H1 (cell line): Measurements from ENCODE around the gene SPTB. TPM values are rescaled to one million over a fixed set of nuclear protein-coding genes. Genes with fewer than 3 reads are reported as not detected.

Experiments used
- CTCF ChIA-PET: fragments of 300-600 bp; sonication (Branson Sonifier 250); formaldehyde crosslinking; loops from one replicate; lab custom pipeline; 2021; ENCODE audit not compliant: partially characterized antibody; lab: Charles Lee
- POLR2A ChIA-PET: fragments of 300-600 bp; sonication (Branson Sonifier 250); formaldehyde crosslinking; loops from one replicate; lab custom pipeline; 2021; ENCODE audit warnings: inconsistent platforms; ENCODE audit not compliant: partially characterized antibody; lab: Charles Lee
- DNase-seq, 2 experiments: peaks; one replicate each; pipeline versions ENCODE4 v3.0.0 to v3.0.0-alpha.2; 2010 to 2022; ENCODE audit warnings: low spot score in 2 of 2, low read depth in 1 of 2, mixed read lengths in 1 of 2
- FAIRE-seq: peaks from 2 replicates; lab custom pipeline; 2011; peaks lifted over from hg19 to GRCh38; lab: Jason Lieb, UNC
- H2AFZ ChIP-seq: 2 replicates; pipeline ENCODE4 v1.8.1; 2012; ENCODE audit warnings: low read length, inconsistent platforms
- H2AK5ac ChIP-seq: 2 replicates; pipeline ENCODE4 v1.6.1; 2013; ENCODE audit warnings: low read depth, low read length
- H2BK120ac ChIP-seq: replicated peaks from 2 replicates; pipeline ENCODE3; 2013; ENCODE audit warnings: low read depth, low read length, inconsistent platforms
- H2BK12ac ChIP-seq: 2 replicates; pipeline ENCODE4 v1.6.1; 2013; ENCODE audit warnings: low read depth, low read length
- H2BK15ac ChIP-seq: 2 replicates; pipeline ENCODE4 v1.6.1; 2013; ENCODE audit warnings: low read length
- H2BK20ac ChIP-seq: 2 replicates; pipeline ENCODE4 v1.6.1; 2013; ENCODE audit warnings: low read length
- H2BK5ac ChIP-seq: 2 replicates; pipeline ENCODE4 v1.6.1; 2013; ENCODE audit warnings: low read depth, low read length
- H3K14ac ChIP-seq: 2 replicates; pipeline ENCODE4 v1.6.1; 2013; ENCODE audit warnings: inconsistent platforms; ENCODE audit not compliant: insufficient read length
- H3K18ac ChIP-seq: 2 replicates; pipeline ENCODE4 v1.6.1; 2013; ENCODE audit warnings: low read length; ENCODE audit errors: extremely low read depth
- H3K23ac ChIP-seq: 2 replicates; pipeline ENCODE4 v1.6.1; 2013; ENCODE audit warnings: inconsistent platforms; ENCODE audit not compliant: insufficient read length
- H3K23me2 ChIP-seq: 2 replicates; pipeline ENCODE4 v1.6.1; 2013; ENCODE audit warnings: low read depth, low read length
- H3K27ac ChIP-seq: 2 replicates; pipeline ENCODE4 v1.6.1; 2011; ENCODE audit warnings: low read depth, low read length, inconsistent platforms
- H3K27me3 ChIP-seq, 4 experiments: replicated peaks in 1 of 4; 1 replicate in 1 of 4; 2 replicates in 3 of 4; pipeline versions ENCODE4 v1.6.1 to v1.8.1; 2011 to 2013; ENCODE audit warnings: low read length in 3 of 4, mild to moderate bottlenecking in 3 of 4, inconsistent platforms in 2 of 4, mixed read lengths in 2 of 4, moderate library complexity in 1 of 4; ENCODE audit not compliant: control insufficient read depth in 3 of 4, insufficient read depth in 3 of 4; ENCODE audit errors: extremely low read depth in 1 of 4
- H3K36me3 ChIP-seq, 4 experiments: 2 replicates each; pipeline versions ENCODE4 v1.6.1 to v1.8.1; 2011 to 2013; ENCODE audit warnings: mild to moderate bottlenecking in 4 of 4, low read length in 3 of 4, moderate library complexity in 2 of 4, control low read depth in 1 of 4, inconsistent platforms in 1 of 4; ENCODE audit not compliant: insufficient read depth in 4 of 4, control insufficient read depth in 2 of 4
- H3K4ac ChIP-seq: replicated peaks from 2 replicates; pipeline ENCODE3; 2013; ENCODE audit warnings: low read length, low read depth, mixed read lengths, inconsistent platforms; ENCODE audit not compliant: insufficient read length
- H3K4me1 ChIP-seq, 4 experiments: replicated peaks in 1 of 4; 1 replicate in 1 of 4; 2 replicates in 3 of 4; pipeline versions ENCODE4 v1.6.1 to v1.8.1; 2011 to 2013; ENCODE audit warnings: low read length in 3 of 4, inconsistent platforms in 2 of 4, mixed read lengths in 1 of 4; ENCODE audit not compliant: insufficient read depth in 4 of 4, control insufficient read depth in 3 of 4
- H3K4me2 ChIP-seq, 2 experiments: 2 replicates each; pipeline versions ENCODE4 v1.6.1 to v1.8.1; 2011 to 2013; ENCODE audit warnings: low read depth in 2 of 2, low read length in 2 of 2, control low read depth in 1 of 2, inconsistent platforms in 1 of 2, mild to moderate bottlenecking in 1 of 2; ENCODE audit not compliant: insufficient read depth in 1 of 2
- H3K4me3 ChIP-seq, 4 experiments: fragments of 200-600, 300-600 bp in 1 of 4; sonication (generic), shearing (Covaris generic), sonication (Bioruptor Twin) in 1 of 4; 2 replicates each; pipeline versions ENCODE4 v1.5.1 to v1.8.1; 2011 to 2016; ENCODE audit warnings: low read length in 4 of 4, low read depth in 3 of 4, control low read depth in 2 of 4, inconsistent platforms in 2 of 4, mild to moderate bottlenecking in 2 of 4, mixed read lengths in 1 of 4, moderate library complexity in 1 of 4; ENCODE audit not compliant: insufficient read depth in 2 of 4; ENCODE audit errors: extremely low read depth in 1 of 4
- H3K56ac ChIP-seq: replicated peaks from 2 replicates; pipeline ENCODE3; 2013; ENCODE audit warnings: low read depth, mild to moderate bottlenecking, mixed read lengths, low read length, inconsistent platforms; ENCODE audit not compliant: insufficient read length
- H3K79me1 ChIP-seq: 2 replicates; pipeline ENCODE4 v1.6.1; 2013; ENCODE audit warnings: low read depth, low read length, control low read depth
- H3K79me2 ChIP-seq, 2 experiments: 2 replicates each; pipeline versions ENCODE4 v1.6.1 to v1.8.1; 2012 to 2013; ENCODE audit warnings: low read length in 2 of 2, mild to moderate bottlenecking in 2 of 2, inconsistent platforms in 1 of 2; ENCODE audit not compliant: insufficient read depth in 2 of 2, control insufficient read depth in 1 of 2
- H3K9ac ChIP-seq, 4 experiments: replicated peaks in 1 of 4; 1 replicate in 1 of 4; 2 replicates in 3 of 4; pipeline versions ENCODE4 v1.6.1 to v1.8.1; 2011 to 2013; ENCODE audit warnings: low read depth in 3 of 4, low read length in 3 of 4, control low read depth in 2 of 4, mild to moderate bottlenecking in 2 of 4, moderate library complexity in 2 of 4, inconsistent platforms in 1 of 4; ENCODE audit errors: extremely low read depth in 1 of 4
- H3K9me3 ChIP-seq, 2 experiments: 2 replicates each; pipeline versions ENCODE4 v1.6.1 to v1.8.1; 2012 to 2013; ENCODE audit warnings: mild to moderate bottlenecking in 2 of 2, moderate library complexity in 2 of 2, control low read depth in 1 of 2, inconsistent platforms in 1 of 2, low read depth in 1 of 2, low read length in 1 of 2, mixed read lengths in 1 of 2; ENCODE audit not compliant: insufficient read depth in 2 of 2
- H4K20me1 ChIP-seq, 2 experiments: replicated peaks in 1 of 2; 2 replicates each; pipeline versions ENCODE3 to v1.8.1; 2011 to 2013; ENCODE audit warnings: inconsistent platforms in 2 of 2, low read length in 2 of 2, mild to moderate bottlenecking in 1 of 2; ENCODE audit not compliant: insufficient read depth in 2 of 2, control insufficient read depth in 1 of 2
- H4K5ac ChIP-seq: 2 replicates; pipeline ENCODE4 v1.6.1; 2013; ENCODE audit warnings: low read length, low read depth, mixed read lengths, inconsistent platforms; ENCODE audit not compliant: insufficient read length
- H4K8ac ChIP-seq: 2 replicates; pipeline ENCODE4 v1.8.0; 2013; ENCODE audit warnings: mild to moderate bottlenecking, moderate library complexity, low read length, inconsistent platforms; ENCODE audit not compliant: insufficient read depth; ENCODE audit errors: extremely low read depth
- H4K91ac ChIP-seq: replicated peaks from 2 replicates; pipeline ENCODE3; 2013; ENCODE audit warnings: low read length, mixed read lengths, inconsistent platforms; ENCODE audit not compliant: insufficient read length
- ATF3 ChIP-seq: IDR thresholded peaks from 2 replicates; pipeline ENCODE4 v1.6.1; 2011; ENCODE audit warnings: low read depth, mild to moderate bottlenecking, low read length; ENCODE audit not compliant: insufficient read depth
- CHD1 ChIP-seq: IDR thresholded peaks from 2 replicates; pipeline ENCODE4 v1.6.1; 2012; ENCODE audit warnings: low read depth, low read length, improper control_type of control experiment
- HDAC6 ChIP-seq: IDR thresholded peaks from one replicate; pipeline ENCODE4 v1.7.1; 2012; ENCODE audit warnings: low read depth, mild to moderate bottlenecking, inconsistent platforms, low read length, moderate library complexity
- MAX ChIP-seq: IDR thresholded peaks from 2 replicates; pipeline ENCODE4 v1.6.1; 2012; ENCODE audit warnings: inconsistent platforms
- TAF1 ChIP-seq: IDR thresholded peaks from 2 replicates; pipeline ENCODE4 v1.6.1; 2011; ENCODE audit warnings: mild to moderate bottlenecking, low read depth, low read length
- WGBS, 2 experiments: shearing (Covaris generic) in 1 of 2; methylation state at CpG; one replicate each; pipeline versions ENCODE4 v1.1.6 to v1.1.7; 2013 to 2015; ENCODE audit warnings: low lambda C conversion rate in 2 of 2, mixed read lengths in 2 of 2, inconsistent platforms in 1 of 2, low coverage in 1 of 2, missing lambda C conversion rate in 1 of 2; ENCODE audit not compliant: insufficient replicate concordance in 2 of 2, insufficient coverage in 1 of 2, insufficient read length in 1 of 2; ENCODE audit errors: extremely low coverage in 1 of 2, missing lambda C conversion rate in 1 of 2; 5-methylcytosine and 5-hydroxymethylcytosine counted together
- polyA plus RNA-seq, 7 experiments: library from polyadenylated mRNA; depleted of rRNA in 3 of 7; stranded (reverse) in 5 of 7; unstranded in 2 of 7; fragments of >200 nt in 5 of 7; fragments of 200-250 nt in 2 of 7; gene quantifications; 1 replicate in 5 of 7; 2 replicates in 1 of 7; 4 replicates in 1 of 7; pipeline versions ENCODE4 v1.2.1 to v1.2.3, GENCODE V29; 2011 to 2013; ENCODE audit warnings: missing spikeins in 2 of 7, mixed read lengths in 2 of 7
- total RNA-seq: library from RNA; stranded (reverse); fragmentation: NEBNext Ultra II Directional; extraction: Animal tissue kit (Norgen Biotek cat#: 25700); gene quantifications from 2 replicates; pipeline ENCODE4 v1.2.1, GENCODE V29; 2021

Gene SPTB
- total and polyA plus RNA-seq, 2 of the 8 experiments (the other 6 are each of a cell fraction or from before 2014, with no cell fraction given): 0.30 to 2.4 TPM

- Histone ChIP-seq H3K36me3 (no peaks in the 10 kb centered on the region), H3K56ac (no peak overlapping the region), H2BK20ac (no peak overlapping the region; the same call in none of the 2 replicates), H3K23me2 (no peaks in the 10 kb centered on the region), H3K9me3 (no peaks in the 10 kb centered on the region), H3K27me3 (no peaks in the 10 kb centered on the region), H2AK5ac (no peak overlapping the region), H2BK12ac (peak overlapping the region; percentile 93), H3K79me1 (no peaks in the 10 kb centered on the region), H2BK120ac (peak overlapping the region; percentile 33), H3K23ac (no peak overlapping the region), H4K20me1 (no peaks in the 10 kb centered on the region), H3K79me2 (no peaks in the 10 kb centered on the region), H4K91ac (no peak overlapping the region), H3K4ac (no peak overlapping the region), H3K4me3 (no peak overlapping the region; a peak in 1 of 8 replicates), H2AFZ (no peak overlapping the region), H4K5ac (no peak overlapping the region), H3K18ac (peak overlapping the region; percentile 75; the same call in 1 of the 2 replicates), H3K27ac (no peak overlapping the region), H2BK5ac (peak overlapping the region; percentile 53; the same call in 1 of the 2 replicates), H2BK15ac (peak overlapping the region; percentile 63; the same call in 1 of the 2 replicates), H3K9ac (peak overlapping the region in 1 of 4 experiments; percentile 18; a peak in 1 of 7 replicates), H3K4me1 (peaks cover 13 to 23% (median 17%) of the 10 kb centered on the region in 4 experiments), H4K8ac (no peak overlapping the region), H3K4me2 (peak overlapping the region; percentile 27 to 59), H3K14ac (no peak overlapping the region)
- FAIRE-seq: peak; percentile 55
- 55% methylated on average over 11 of the region's 11 CpGs; no CpG with 5 or more reads in 1 of the 2 experiments for WGBS, 2 experiments
- DNase-seq: no peak
- TF ChIP-seq HDAC6: no peak
- TF ChIP-seq MAX: 0 out of 2 replicates have a peak, but pooled peaks have one; percentile 6
- no peak for TF ChIP-seq TAF1
- TF ChIP-seq CHD1: no peak
- TF ChIP-seq ATF3: no peak
- ChIA-PET CTCF (interaction anchor here (1.0 to 4.4 kb wide), 13 partner anchors 11 to 91 kb away, joined by 3 to 30 read pairs (median 5); partner anchors contain the start of gene SPTB), POLR2A (interaction anchor here (1.0 to 1.3 kb wide), 2 partner anchors 13 to 29 kb away, joined by 3 to 4 read pairs; no protein-coding TSS in a partner anchor)
Observed at GRCh38 chr14:64857979-64858744, 21.5 kb downstream of the SPTB start.
